ENCODE data around the gene DNAAF3.
"Not testable (repeated sequence)": the region's sequence is repeated elsewhere in the genome, so short reads cannot be mapped to it uniquely, and the experiment has no call there.

The DNAAF3 gene

GRCh38 chr19:55188625-55189024 lies 22.2 kb upstream of the DNAAF3 start:
- Mint-ChIP-seq H3K36me3 (ENCODE audit: low read depth) (no peaks in the 10 kb centered on the region), H3K27me3 (peaks cover 11% of the 10 kb centered on the region), H3K4me3 (no peak overlapping the region), H3K4me1 (peaks cover 4% of the 10 kb centered on the region), H3K27ac (no peak overlapping the region), H3K9me3 (no peaks in the 10 kb centered on the region)
- DNase-seq (no peak), ATAC-seq (no peak)

- H3K9me3 Mint-ChIP-seq: no peaks in the 10 kb centered on the region
- no peak for DNase-seq
- no peak overlapping the region for H3K4me3 Mint-ChIP-seq
- peaks cover 24% of the 10 kb centered on the region for H3K27me3 Mint-ChIP-seq
- no peaks in the 10 kb centered on the region for H3K36me3 Mint-ChIP-seq (ENCODE audit: low read depth)
- peaks cover 4% of the 10 kb centered on the region for H3K4me1 Mint-ChIP-seq
- H3K27ac Mint-ChIP-seq: no peak overlapping the region
- ATAC-seq: no peak
These were observed 19.7 kb upstream of the DNAAF3 start for GRCh38 chr19:55186080-55186479.

GRCh38 chr19:55181740-55182139 lies 15.3 kb upstream of the DNAAF3 start:
- Mint-ChIP-seq H3K27ac (no peak overlapping the region), H3K27me3 (peaks cover 56% of the 10 kb centered on the region), H3K4me3 (no peak overlapping the region), H3K9me3 (no peaks in the 10 kb centered on the region), H3K4me1 (peaks cover 18% of the 10 kb centered on the region), H3K36me3 (ENCODE audit: low read depth) (no peaks in the 10 kb centered on the region)
- no peak for ATAC-seq
- DNase-seq: no peak

DNA sequence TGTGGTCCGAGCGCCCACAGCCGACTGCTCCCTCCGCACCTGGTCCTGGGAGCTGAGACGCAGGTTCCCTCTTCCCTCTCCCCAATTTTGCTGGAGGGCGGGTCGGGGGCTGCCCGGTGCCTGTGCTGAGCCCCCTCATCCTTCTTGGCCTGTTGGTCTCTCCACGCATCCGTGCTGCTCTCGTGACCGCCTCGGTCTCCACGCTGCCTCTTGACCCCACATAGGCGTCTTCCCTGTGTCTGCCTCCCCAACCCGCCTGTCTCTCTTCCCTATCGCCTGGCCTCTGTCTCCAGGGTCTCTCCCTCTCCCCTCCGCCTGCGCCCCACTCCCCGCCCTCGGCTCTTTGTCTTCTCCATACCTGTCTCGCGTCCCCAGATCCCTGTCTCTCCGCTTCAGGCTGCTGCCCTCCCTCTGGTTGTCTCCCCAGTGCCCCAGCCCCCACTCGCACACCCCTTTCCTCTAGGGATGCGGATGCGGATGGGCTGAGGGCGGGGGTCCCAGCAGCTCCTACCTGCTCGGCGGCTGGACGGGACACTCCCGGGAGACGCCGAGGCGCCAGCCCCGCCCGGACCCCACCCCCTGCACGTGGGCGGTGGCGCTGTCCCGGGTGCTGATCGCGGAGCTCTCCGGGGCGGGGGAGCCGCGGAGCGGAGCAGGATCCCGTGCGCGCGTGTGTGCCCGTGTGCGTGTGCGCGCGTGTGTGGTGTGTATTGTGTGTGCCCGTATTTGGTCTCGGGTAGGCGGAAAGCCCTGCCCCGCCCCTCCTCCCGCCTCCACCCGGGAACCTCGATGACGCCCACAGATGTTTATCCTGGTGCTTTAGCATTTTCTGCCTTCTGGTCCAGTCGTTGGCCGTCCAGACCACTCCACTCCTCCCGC lies 13.4 kb upstream of the DNAAF3 start, which contains the start of gene SYT5:
Gene SYT5, minus strand, starts transcription at position 684 of the 879 bp plus-strand sequence. CDS start 1,248 bp downstream, outside the sequence.
- DNase-seq (peak; percentile 74), ATAC-seq (peak; percentile 31)
- Mint-ChIP-seq H3K9me3 (no peaks in the 10 kb centered on the region), H3K36me3 (ENCODE audit: low read depth) (no peaks in the 10 kb centered on the region), H3K4me1 (peaks cover 18% of the 10 kb centered on the region), H3K4me3 (peak within 1 kb of the TSS; percentile 64), H3K27me3 (peaks cover 64% of the 10 kb centered on the region), H3K27ac (peak within 1 kb of the TSS; percentile 64)

DNA sequence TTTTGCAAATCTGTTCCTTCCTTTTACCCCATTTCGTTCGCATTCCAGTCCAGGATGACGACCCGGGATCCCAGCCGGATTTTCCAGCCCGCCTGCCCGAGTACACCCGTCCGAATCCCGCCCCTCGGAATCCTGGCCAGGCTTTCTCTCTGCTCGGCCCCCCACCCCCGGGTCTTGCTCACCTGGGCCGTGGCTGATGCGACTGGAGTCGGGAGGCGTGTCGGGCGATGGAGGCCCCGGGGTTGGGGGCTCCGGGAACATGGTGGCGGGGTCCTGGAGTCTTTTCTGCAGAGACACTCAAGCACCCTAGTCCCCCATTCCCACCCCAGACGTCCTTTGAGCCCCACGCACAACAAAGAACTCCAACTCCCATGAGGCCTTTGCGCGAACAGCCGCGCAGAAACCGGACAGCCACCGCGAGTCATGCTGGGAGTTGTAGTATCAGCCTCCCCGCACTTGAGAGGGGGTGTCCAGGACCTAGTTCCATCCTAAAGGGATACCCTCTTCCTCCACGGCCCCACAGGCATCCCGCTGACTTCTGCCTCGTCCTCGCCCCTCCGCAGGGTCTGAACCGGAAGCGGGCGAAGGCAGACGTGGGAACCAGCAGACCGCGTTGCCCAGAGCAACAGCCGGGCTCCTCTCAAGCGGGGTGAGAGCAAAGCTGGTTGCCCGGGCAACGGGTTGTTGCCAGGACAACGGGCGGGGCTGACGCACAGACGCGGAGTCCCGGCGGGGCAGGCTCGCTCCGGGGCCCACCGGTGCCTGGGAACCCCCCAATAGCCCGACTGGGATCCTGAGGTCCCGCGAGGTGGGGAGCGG lies 12.6 kb upstream of the DNAAF3 start:
- no peaks in the 10 kb centered on the region for H3K9me3 Mint-ChIP-seq
- H3K27me3 Mint-ChIP-seq: peaks cover 72% of the 10 kb centered on the region
- H3K4me3 Mint-ChIP-seq: peak overlapping the region; percentile 60
- H3K4me1 Mint-ChIP-seq: peaks cover 18% of the 10 kb centered on the region
- no peaks in the 10 kb centered on the region for H3K36me3 Mint-ChIP-seq (ENCODE audit: low read depth)
- H3K27ac Mint-ChIP-seq: no peak overlapping the region
- DNase-seq (peak; percentile 93), ATAC-seq (peak; percentile 88)

- ATAC-seq (no peak), DNase-seq (no peak)
- H3K4me1 Mint-ChIP-seq: peaks cover 19% of the 10 kb centered on the region
- peaks cover 77% of the 10 kb centered on the region for H3K27me3 Mint-ChIP-seq
- H3K9me3 Mint-ChIP-seq: no peaks in the 10 kb centered on the region
- H3K36me3 Mint-ChIP-seq (ENCODE audit: low read depth): no peaks in the 10 kb centered on the region
- no peak overlapping the region for H3K4me3 Mint-ChIP-seq
- H3K27ac Mint-ChIP-seq: no peak overlapping the region
These were observed 9.7 kb upstream of the DNAAF3 start for GRCh38 chr19:55176076-55176475.

GRCh38 chr19:55175117-55175867 lies 8.9 kb upstream of the DNAAF3 start:
- H3K27me3 Mint-ChIP-seq: peaks cover 75% of the 10 kb centered on the region
- no peak overlapping the region for H3K4me3 Mint-ChIP-seq
- no peak overlapping the region for H3K27ac Mint-ChIP-seq
- peaks cover 17% of the 10 kb centered on the region for H3K4me1 Mint-ChIP-seq
- ATAC-seq (no peak), DNase-seq (no peak)
- no peaks in the 10 kb centered on the region for H3K9me3 Mint-ChIP-seq
- H3K36me3 Mint-ChIP-seq (ENCODE audit: low read depth): no peaks in the 10 kb centered on the region

DNA sequence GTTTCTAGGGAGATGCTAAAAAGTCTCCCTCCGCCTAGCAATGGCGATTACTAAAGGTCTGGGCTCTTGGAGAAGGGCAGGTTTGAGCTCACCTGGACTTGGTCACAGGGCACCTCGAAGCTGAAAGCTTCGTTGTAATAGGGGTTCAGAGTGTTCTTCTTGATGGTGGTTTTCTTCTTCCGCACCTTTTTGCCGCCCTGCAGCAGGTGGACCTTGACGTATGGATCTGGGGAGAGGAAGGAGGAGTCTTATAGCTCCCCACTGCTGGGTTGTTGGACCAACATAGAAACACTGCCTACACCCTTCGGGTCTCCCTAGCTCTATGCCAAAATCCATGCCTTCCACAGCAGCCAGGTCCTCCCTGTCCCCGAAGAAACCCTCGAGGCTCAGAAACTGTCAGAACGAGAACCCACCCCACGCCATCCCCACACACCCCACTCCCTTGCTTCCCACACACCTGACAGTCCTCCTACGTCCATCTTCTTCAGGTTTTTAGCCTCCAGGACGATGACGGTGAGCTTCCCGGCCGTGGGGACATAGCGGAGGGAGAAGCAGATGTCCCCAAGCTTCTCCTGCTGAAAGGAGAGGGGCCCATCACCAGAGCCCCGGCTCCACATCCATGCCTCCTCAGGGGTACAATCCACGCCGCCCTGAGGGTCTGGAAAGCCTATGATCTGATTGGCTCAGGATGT lies 8.2 kb upstream of the DNAAF3 start:
- Mint-ChIP-seq H3K27me3 (peaks cover 78% of the 10 kb centered on the region), H3K36me3 (ENCODE audit: low read depth) (no peaks in the 10 kb centered on the region), H3K4me1 (peaks cover 12% of the 10 kb centered on the region), H3K9me3 (no peaks in the 10 kb centered on the region), H3K27ac (no peak overlapping the region), H3K4me3 (no peak overlapping the region)
- no peak for ATAC-seq
- no peak for DNase-seq

DNA sequence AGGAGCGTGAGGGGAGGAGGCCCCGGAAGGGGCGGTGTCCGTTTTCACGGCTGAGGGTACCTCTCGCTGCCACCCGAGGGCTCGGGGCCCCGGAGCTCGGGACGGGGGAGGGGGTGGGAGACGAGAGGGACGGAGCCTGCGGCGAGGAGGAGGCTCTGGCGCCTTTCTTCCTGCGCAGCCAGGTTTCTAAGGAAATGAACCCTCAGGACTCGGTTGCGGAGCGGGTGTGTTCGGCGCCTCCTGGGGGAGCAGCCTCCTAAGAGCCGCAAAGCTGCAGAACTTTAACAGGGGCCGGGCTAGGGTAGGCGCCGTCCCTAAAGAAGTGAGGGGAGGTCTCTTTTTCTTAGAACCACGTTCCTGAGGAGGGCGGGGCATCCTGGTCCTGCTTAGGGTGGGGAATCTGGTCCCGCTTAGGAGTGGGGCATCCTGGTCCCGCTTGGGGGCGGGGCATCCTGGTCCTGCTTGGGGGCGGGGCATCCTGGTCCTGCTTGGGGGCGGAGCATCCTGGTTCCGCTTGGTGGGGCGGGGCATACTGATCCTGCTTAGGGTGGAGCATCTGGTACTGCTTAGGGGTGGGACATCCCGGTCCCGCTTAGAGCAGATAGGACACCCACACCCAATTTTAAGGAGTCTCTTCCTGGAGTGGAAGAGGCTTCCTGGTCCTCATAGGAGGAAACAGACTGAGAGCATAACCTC lies 7.4 kb upstream of the DNAAF3 start:
- ATAC-seq (peak; percentile 30), DNase-seq (peak; percentile 63)
- peaks cover 8% of the 10 kb centered on the region for H3K4me1 Mint-ChIP-seq
- H3K9me3 Mint-ChIP-seq: no peaks in the 10 kb centered on the region
- peaks cover 80% of the 10 kb centered on the region for H3K27me3 Mint-ChIP-seq
- H3K27ac Mint-ChIP-seq: no peak overlapping the region
- no peak overlapping the region for H3K4me3 Mint-ChIP-seq
- H3K36me3 Mint-ChIP-seq (ENCODE audit: low read depth): no peaks in the 10 kb centered on the region

DNA sequence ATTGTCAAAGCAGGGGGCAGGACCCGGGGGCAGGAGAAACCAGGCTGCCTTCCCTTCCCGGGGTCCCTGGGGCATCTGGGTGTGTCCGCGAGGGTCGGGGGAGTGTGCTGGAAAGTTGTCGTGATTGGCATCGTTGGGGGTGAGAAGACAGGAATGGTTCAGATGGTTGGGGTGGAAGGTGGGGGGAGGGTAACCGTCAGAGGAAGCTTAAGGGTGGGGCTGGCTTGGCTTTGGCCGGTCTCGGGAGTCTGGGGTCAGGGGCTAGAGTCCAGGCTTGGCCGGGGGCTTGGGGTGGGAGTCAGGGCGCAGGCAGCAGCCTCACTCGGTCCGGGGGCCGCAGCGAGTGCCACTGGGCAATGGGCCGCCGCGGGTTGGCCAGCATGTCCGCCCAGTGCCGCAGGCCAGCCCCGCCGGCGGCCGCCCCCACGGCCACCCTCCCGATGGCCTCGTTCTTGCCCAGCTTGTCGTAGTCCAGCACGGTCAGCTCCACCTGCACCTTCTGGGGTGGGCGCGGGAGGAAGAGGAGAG lies 6.8 kb upstream of the DNAAF3 start:
- peaks cover 76% of the 10 kb centered on the region for H3K27me3 Mint-ChIP-seq

GRCh38 chr19:55172741-55173140 lies 6.3 kb upstream of the DNAAF3 start:
- H3K4me1 Mint-ChIP-seq: peaks cover 2% of the 10 kb centered on the region
- peak overlapping the region; percentile 4 for H3K4me3 Mint-ChIP-seq
- H3K27me3 Mint-ChIP-seq: peaks cover 74% of the 10 kb centered on the region
- DNase-seq (no peak), ATAC-seq (no peak)
- H3K9me3 Mint-ChIP-seq: no peaks in the 10 kb centered on the region
- H3K27ac Mint-ChIP-seq: no peak overlapping the region
- H3K36me3 Mint-ChIP-seq (ENCODE audit: low read depth): no peaks in the 10 kb centered on the region

More for the DNA sequence above, 6.8 kb upstream of the DNAAF3 start:
- no peaks in the 10 kb centered on the region for H3K9me3 Mint-ChIP-seq
- peaks cover 3% of the 10 kb centered on the region for H3K4me1 Mint-ChIP-seq
- DNase-seq (no peak), ATAC-seq (no peak)
- no peak overlapping the region for H3K4me3 Mint-ChIP-seq
- no peak overlapping the region for H3K27ac Mint-ChIP-seq
- no peaks in the 10 kb centered on the region for H3K36me3 Mint-ChIP-seq (ENCODE audit: low read depth)

DNA sequence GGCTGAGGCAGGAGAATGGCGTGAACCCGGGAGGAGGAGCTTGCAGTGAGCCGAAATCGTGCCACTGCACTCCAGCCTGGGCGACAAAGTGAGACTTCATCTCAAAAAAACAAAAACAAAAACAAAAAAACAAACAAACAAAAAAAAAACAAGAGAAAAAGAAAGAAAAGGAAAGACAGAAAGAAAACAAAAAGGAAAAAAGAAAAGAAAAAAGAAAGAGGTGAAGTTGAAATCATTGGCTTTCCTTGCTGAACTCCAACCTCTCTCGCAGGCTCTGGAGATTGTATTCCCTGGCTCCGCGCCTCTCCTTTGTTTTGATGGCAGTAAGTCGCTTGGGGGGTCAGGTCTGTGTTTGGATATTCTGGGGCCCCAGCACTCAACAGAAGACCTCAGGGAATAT lies 5.9 kb upstream of the DNAAF3 start:
- not testable (repeated sequence) for ATAC-seq; H3K9me3 Mint-ChIP-seq; H3K36me3 Mint-ChIP-seq (ENCODE audit: low read depth); H3K4me1 Mint-ChIP-seq; H3K27ac Mint-ChIP-seq; DNase-seq
- Mint-ChIP-seq H3K27me3 (peaks cover 77% of the 10 kb centered on the region), H3K4me3 (peak overlapping the region; percentile 4)

GRCh38 chr19:55171440-55171839 lies 5.0 kb upstream of the DNAAF3 start:
- H3K4me3 Mint-ChIP-seq: no peak overlapping the region
- DNase-seq: no peak
- no peak for ATAC-seq
- H3K27me3 Mint-ChIP-seq: peaks cover 77% of the 10 kb centered on the region
- peaks cover 9% of the 10 kb centered on the region for H3K4me1 Mint-ChIP-seq
- H3K36me3 Mint-ChIP-seq (ENCODE audit: low read depth): no peaks in the 10 kb centered on the region
- H3K9me3 Mint-ChIP-seq: no peaks in the 10 kb centered on the region
- H3K27ac Mint-ChIP-seq: no peak overlapping the region
